HG03175 (cell line): ENCODE measurements around the gene CBLIF.
"Not testable (repeated sequence)": the region's sequence is repeated elsewhere in the genome, so short reads cannot be mapped to it uniquely, and the experiment has no call there.

Source experiments
- ATAC-seq: cut with Tn5 transposase; IDR thresholded peaks from one replicate; pipeline ENCODE4 v1.9.1; 2021; ENCODE audit warnings: mild to moderate bottlenecking, moderate library complexity; ENCODE audit not compliant: unreplicated experiment

CBLIF gene

GRCh38 chr11:59845399-59845798, at the start of gene CBLIF:
Gene CBLIF, minus strand, starts transcription at chr11:59845499. Its CDS starts 46 bp downstream, at chr11:59845453.
- no peak for ATAC-seq

DNA sequence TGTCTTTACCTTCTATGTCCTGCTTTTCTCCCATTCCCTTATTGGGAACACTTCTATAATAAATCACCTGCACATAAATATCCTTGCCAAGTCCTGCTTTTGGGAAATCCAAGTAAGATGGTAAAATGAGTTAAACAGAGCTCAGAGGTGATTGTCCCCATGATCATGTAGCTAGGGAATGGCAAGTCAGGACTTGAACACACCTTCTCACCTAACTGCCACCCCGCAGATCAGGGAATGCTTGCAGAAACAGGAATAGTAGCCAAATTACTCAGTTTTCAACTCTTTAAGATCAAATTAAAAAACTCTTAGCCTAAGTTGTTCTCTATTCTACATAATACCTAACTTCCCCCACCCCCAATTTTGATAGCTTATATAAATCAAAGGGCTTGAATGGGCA, 49.3 kb upstream of the CBLIF start:
- ATAC-seq: no peak

DNA sequence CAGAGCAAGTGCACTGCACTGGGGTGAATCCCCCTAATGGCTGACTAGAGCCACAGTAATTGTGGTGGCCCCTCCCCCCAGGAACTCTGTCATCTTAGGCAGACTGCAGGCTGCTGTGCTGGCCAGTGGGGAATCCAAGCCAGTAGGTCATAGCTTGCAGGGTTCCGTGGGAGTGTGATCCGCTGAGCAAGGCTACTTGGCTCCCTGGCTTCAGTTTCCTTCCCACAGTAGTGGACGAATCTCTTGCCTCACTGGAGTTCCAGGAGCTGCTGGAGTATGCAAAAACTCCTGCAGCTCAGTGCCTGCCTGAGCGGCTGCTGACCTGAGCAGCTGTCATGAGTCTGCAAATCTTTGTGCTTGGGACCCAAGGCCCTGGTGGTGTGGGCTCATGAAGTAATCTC, 46.5 kb upstream of the CBLIF start:
- ATAC-seq: no peak

- ATAC-seq: not testable (repeated sequence)
Measured at GRCh38 chr11:59887156-59887555, 41.9 kb upstream of the CBLIF start.

DNA sequence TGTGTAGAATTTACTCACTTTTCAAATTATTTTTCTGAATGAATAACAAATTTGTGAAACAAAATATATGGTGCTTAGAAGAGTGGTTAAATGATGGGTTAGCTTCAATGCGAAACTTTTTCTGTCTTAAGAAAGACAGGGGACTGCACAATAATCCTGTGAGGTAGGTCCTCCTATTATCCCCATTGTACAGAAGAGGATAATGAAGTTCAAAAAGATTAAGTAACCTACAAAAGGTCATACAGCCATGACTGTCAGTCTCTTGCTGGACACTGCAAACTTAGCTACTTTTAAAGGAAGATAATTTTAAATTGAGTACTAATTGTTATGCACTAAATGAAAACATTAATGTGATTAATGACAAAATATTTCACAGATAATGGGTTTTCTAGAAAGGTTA, 38.3 kb upstream of the CBLIF start:
- ATAC-seq: no peak

- ATAC-seq: no peak
Measured at GRCh38 chr11:59879567-59879966, 34.3 kb upstream of the CBLIF start.

DNA sequence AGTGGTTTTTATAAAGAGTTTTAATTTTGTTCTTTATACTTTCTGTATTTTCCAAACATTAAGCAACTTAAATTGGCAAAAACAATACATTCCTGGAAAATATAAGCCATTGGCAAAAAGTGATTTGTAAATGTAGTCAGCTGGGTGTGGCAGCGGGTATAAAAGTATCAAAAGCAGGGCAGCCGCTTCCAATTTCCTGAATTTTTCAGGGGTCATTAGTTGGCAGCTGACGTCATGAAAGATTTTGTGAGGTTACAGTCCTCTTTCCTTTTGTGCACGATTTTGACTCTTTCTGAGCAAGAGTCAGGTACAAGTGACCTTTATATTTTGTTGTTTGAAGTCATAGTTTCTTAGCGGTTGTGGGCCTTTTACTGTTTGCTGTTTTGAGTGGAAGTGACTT, 33.3 kb upstream of the CBLIF start, which contains the start of gene OOSP3:
Gene OOSP3, plus strand, starts transcription at position 208 of the 400 bp plus-strand sequence. Its CDS starts 27 bp downstream, at position 235.
- no peak for ATAC-seq

DNA sequence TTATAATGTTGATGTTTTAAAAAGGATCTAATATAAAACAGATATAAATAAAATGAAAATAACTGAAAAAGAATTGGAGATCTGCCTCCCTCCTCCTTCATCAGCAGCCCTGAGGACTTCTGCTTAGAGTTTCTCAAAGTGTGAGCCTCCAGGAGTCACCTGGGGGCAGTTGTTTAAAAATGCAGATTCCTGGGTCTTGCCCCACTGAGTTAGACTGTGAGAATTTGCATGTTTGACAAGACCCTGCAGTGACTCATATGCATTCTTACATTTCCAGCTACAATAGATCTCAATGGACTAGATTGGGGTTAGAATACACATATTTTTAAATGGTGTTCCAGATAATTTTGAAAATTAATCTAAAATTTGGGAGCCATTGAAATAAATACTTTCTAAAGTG, 32.5 kb upstream of the CBLIF start:
- no peak for ATAC-seq

GRCh38 chr11:59877325-59877724, 32.0 kb upstream of the CBLIF start:
- ATAC-seq: no peak

- ATAC-seq: no peak
Measured at GRCh38 chr11:59875856-59876519, 30.7 kb upstream of the CBLIF start.

DNA sequence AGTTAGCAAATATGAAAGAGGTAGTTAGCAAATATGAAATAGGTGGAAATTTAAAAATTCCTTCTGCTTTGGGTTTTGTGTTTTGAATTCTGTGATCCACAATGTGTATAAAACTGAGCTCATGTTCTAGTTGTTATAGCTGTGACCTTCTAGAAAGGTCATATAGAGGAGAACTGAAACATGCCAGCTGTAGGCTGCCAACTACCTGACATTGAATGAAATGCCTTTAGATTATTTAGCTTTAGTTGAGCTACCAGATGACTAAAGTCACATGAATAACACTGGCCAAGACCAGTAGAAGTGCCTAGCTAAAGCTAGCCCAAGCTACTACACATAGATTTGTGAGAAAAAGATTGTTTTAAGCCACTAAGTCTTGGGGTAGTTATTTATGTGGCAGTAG, 26.8 kb upstream of the CBLIF start:
- ATAC-seq: no peak

GRCh38 chr11:59867946-59868345, 22.6 kb upstream of the CBLIF start:
- no peak for ATAC-seq

DNA sequence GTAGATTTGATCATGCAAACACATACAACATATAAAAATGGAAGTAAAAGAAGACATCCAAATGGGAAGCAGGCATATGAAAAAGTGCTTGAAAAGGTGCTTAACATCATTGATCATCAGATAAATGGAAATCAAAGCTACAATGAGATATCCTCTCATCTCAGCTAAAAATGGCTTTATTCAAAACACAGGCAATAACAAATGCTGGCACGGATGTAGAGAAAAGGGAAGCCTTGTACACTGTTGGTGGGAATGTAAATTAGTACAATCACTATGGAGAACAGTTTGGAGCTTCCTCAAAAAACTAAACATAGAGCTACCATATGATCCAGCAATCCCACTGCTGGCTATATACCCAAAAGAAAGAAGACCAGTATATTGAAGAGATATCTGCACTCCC, 21.5 kb upstream of the CBLIF start:
- no peak for ATAC-seq

- ATAC-seq: no peak
Measured at GRCh38 chr11:59866397-59866796, 21.1 kb upstream of the CBLIF start, which contains the start of gene TCN1. Gene TCN1, minus strand, starts transcription at chr11:59866487. Its CDS starts 17 bp downstream, at chr11:59866470.

GRCh38 chr11:59865031-59865430, 19.7 kb upstream of the CBLIF start:
- ATAC-seq: no peak

- no peak for ATAC-seq
Measured at GRCh38 chr11:59862252-59862651, 17.0 kb upstream of the CBLIF start.

- ATAC-seq: no peak
Measured at GRCh38 chr11:59859673-59860072, 14.4 kb upstream of the CBLIF start.

DNA sequence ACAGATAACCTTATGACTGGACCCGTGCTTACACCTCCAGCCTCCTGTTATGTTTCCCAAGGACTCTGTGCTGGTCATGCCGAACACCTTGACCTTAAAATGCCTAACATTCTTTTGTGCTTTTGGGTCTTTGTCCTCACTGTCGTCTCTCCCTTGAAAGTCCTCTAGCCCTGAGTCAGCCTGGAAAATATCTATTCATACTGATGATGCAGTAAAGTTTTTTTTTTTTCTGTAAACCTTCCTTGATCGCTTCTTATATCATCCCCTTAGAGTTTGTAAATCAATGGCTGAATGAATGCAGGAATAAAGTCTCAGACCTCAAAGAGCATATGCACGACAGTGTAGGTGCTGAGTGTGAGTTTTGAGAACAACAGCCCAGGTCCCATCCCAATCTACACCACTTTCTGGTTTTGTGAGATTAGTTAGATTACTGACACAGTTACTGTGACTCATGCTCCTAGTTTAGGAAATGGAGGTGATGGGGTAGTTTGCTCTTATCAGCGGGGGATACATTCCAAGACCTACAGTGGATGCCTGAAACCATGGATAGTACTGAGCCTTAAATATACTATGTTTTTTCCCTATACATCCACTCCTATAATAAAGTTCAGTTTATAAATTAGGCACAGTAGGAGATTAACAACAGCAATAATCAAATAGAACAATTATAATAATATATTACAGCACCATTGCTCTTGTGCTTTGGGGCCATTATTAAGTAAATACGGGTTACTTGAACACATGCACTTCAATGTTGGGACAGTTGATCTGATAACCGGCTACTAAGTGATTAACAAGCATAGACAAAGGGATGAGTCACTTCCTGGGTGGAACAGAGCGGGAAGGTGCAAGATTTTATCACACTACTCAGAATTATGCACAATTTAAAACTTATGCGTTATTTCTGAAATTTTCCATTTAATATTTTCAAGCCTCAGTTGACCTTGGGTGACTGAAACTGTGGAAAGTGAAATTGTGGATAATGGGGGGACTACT, 12.4 kb upstream of the CBLIF start:
- no peak for ATAC-seq

DNA sequence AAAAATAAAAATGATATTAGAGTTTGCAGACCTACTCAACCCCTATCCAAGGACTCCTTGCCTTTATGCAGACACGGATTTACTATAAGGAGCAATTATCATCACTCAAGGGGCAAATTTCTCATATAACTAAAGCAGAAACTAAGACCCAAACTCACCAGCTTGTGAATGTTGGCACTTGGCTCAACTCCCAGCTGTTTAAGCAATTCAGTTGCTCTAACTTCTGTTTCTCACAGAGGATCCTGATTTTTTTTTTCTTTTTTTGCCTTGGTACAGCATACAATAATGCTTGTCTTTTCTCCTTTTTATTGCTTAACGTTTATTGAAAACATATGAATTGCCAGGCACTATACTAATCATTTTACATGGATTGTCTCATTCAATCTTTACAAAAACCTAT, 9.6 kb upstream of the CBLIF start:
- no peak for ATAC-seq

DNA sequence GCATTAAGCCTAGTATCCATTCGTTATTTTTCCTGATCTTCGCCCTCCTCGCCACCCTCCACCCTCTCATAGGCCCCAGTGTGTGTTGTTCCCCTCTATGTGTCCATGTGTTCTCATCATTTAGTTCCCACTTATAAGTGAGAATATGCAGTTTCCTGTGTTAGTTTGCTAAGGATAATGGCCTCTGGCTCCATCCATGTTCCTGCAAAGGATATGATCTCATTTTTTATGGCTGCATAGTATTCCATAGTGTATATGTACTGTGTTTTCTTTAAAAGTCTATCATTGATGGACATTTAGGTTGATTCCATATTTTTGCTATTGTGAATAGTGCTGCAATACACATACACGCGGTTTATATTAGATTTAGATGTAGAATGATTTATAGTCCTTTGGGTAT, 6.1 kb upstream of the CBLIF start:
- not testable (repeated sequence) for ATAC-seq

DNA sequence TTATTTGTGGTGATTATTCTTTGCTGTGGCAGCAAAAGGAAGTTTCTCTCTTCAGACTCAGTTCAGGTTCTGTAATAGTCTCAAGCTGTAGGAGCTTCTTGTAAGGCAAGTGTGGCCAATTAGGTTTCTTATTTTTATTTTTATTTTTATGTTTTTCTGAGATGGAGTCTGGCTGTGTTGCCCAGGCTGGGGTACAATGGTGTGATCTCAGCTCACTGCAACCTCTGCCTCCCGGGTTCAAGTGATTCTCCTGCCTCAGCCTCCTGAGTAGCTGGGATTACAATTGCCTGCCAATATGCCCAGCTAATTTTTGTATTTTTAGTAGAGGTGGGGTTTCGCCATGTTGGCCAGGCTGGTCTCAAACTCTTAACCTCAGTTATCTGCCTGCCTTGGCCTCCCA, 4.3 kb upstream of the CBLIF start:
- ATAC-seq: not testable (repeated sequence)

DNA sequence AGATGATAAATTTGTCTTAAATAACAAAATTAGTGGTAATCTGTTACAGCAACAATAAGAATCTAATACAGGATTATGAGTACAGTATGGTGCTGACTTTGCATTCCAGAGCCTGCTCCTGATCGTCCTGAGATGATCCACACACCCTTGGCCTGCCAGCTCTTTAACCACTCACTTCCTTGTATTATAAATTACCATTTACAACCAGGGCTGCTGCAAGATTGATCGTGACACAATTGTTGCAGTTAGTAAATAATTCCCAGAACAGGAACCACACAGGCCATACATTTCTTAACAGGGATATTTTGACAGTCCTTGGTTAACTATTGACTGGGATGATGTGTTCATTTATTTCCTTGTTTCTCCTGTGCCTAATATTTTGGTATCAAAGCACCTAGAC, 3.8 kb upstream of the CBLIF start:
- no peak for ATAC-seq
